ENCODE data around the gene EXOSC7.

EXOSC7 gene

DNA sequence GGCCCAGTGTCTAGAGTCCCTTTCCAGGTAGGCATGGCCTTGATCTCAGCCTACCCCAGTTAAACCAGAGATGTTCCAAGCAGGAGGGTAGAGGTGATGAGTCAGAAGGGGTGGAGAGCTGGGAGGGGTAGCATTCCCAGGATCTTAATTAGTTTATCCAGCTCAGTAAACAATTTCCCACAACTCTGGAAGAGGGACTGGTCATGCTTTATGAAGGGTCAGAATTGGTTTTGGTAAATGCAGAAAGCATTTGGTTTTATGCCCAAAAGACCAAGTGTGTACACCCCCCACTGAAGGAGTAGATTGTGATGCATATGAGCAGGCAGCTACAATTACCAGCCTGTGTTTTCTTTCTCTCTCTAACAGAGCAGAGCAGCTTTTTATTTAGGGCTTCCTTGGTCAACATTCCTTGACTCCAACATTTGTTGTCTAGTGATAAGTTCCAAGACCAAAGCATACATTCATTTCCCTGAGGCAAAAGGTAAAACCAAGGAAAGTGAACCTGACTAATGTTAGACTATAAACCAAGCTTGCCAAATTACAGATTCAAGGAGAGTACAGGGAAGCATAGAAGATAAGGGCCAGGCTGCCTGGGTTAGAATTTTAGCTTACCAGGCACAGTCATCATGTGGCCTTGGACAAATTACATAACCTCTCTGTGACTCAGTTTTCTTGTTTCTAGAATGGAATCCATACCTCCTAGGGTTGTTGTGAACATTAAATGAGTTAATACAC is 17.6 kb downstream of the EXOSC7 start:
- no peak for DNase-seq

DNA sequence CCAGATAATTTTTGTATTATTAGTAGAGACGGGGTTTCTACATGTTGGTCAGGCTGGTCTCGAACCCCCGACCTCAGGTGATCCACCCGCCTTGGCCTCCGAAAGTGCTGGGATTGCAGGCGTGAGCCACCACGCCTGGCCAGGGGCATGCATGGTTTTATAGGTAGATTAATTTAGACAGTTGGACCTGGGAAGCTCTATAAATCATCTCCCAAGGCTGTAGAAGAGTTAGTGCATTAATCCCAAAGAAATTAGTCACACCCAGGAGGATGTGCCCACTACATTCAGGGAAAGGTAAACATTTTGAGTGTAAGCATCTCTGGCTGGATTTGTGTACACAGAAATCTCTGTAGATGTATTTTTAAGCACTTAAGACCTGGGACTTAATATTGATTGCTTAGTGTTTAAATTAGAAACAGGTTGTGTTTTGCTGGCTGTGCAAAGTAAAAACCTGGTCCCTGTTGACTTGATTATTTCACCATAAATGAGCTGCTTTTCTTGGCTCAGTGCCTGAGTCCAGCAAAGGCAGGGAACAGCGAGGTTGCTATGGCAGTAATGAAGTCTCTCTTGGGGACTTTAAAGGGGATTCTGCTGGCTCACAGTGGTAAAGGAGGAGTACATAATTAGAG is 19.2 kb downstream of the EXOSC7 start:
- peak; percentile 31 for DNase-seq

GRCh38 chr3:44996556-44996969 is 20.5 kb downstream of the EXOSC7 start:
- DNase-seq: no peak

- DNase-seq: no peak
Observed at GRCh38 chr3:44999782-45000181, 23.7 kb downstream of the EXOSC7 start.

DNA sequence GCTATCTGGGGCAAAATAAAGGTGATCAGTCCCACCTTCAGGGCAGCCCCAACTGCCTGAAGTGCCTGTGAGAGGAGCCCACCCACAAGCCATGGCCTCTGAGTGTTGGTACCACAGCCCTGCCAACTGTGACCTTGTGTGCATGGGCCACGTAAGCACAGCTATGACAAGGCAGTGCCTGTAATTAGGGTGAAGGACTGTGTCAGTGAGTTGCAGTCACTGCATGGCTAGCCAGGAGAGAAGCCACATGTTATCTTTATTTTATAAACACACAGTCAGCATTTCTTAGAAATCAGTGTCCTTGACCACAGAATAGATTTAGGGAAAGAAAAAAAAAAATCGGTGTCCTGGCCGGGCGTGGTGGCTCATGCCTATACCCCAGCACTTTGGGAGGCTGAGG is 24.8 kb downstream of the EXOSC7 start:
- no peak for DNase-seq

GRCh38 chr3:45001738-45002137 is 25.7 kb downstream of the EXOSC7 start:
- no peak for DNase-seq

DNA sequence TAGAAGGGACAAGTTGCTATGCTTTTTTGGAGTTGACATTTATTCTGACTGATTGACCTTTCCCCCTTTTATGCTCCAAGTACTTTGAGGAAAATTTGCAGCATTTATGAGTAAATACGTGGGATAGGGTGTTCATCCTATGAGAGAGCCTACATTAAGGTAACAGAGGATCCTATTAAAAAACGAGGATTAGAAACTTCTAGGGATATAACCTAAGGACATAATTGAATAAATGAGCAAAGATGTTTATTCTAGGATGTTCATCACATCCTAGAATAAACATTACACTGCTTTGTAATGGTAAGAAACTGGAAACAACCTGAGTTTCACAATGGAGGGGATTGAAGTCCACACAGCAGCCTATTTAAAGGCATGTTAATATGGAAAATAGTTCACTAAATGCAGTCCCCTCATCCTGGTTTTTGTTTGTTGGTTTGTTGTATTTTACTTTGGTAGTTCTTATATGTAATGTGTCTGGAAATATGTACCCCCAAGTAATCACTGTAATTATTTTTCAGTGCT is 26.2 kb downstream of the EXOSC7 start:
- DNase-seq: no peak

- DNase-seq: no peak
Observed at GRCh38 chr3:45002720-45003119, 26.7 kb downstream of the EXOSC7 start.

DNA sequence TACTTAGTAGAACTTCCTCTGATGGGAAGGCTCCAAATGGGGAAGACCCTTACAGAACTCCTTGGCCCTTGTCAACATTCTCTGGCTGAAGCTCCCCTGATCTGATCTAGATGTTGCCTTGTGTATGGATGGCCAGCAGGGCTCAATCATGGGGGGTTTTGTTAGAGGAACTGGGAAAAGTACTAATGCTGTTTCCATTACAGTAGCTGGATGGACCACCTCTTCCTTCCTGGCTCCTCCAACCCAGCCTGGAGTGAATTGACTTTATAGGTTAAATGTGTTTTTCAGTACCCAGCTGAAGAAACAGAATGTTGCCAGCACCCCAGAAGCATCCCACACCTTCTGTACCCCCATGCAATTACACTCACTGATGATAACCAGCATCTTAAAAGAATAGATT is 27.4 kb downstream of the EXOSC7 start:
- DNase-seq: no peak

- no peak for DNase-seq
Observed at GRCh38 chr3:45003859-45004258, 27.8 kb downstream of the EXOSC7 start.

GRCh38 chr3:45007091-45007490 is 31.0 kb downstream of the EXOSC7 start:
- no peak for DNase-seq

GRCh38 chr3:45008117-45008516 is 32.1 kb downstream of the EXOSC7 start:
- DNase-seq: no peak

DNA sequence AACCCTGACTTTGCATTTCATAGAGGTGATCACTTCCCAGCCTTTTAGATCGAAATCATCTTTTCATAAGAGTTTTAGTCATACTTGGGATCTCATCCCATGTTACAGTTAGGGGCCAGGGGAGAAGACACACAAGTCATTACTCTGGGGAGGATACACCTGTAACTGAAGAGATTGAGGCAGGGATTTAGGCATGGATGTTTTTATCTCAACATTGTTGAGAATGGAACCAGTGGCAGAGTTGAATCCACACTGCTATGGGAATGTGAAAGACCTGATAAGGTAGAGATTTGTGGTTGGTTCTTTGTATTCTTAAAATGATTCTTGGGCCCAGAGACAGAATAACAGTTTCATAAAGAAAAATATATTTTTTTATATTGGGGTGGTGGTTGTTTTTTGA is 33.8 kb downstream of the EXOSC7 start:
- DNase-seq: no peak

DNA sequence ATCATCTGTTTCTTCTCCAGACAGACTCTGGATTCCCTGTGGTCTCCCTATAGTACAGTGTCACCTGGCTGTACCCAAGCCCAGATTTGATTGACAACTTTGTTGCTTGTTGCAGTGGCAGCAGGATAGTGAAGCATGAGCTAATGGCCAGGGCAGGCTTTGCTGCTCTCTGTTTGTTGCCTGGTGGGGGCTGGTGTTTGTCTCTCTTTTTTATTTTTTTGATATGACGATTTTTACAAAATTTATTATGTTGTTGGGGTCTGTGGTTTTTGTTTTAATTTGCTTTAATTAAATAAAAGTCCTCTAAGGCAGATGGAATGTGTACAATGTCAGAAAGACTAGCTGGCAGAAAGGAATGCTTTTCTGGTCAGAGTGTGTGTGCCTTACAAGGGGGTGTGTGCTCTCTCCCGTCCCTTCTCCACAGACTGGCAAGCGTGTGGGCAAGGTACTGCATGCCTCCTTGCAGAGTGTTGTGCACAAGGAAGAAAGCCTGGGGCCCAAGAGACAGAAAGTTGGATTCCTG is 34.8 kb downstream of the EXOSC7 start:
- DNase-seq: no peak

DNA sequence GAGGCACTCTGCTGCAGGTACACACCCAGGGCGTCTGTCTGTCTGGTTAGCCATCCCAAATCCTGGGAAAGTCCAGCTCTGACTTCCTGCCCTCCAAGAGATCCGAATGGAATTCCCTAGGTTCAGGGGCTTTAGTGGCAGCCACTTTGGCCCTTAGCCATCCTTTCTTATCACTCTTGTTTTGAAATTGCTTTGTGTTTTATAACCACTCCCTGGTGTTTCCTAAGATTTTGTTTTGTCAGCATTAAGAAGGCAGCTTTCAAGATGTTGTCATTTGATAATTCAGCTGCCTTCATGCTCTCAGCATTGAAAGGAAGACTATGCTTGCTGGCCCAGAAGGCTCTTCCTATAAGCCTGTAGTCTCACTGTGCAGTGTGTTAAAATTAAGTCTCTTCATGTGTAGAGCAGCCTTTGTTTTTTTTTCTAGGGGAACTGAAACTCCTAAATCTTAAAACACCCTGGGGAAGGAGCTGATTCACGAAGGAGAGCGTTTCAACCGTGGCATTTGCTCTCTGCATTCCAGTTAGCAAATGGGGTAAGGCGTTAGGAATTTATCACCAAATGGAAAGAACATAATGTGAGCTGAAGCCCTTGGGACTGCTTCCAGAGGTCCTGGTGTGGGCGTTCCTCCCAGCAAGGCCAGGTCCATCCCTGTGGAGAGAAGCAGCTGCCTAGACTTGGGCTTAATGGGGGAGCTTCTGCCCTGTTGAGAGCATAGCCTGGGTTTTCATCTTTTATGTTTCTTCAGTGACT is 35.9 kb downstream of the EXOSC7 start:
- no peak for DNase-seq

- no peak for DNase-seq
Observed at GRCh38 chr3:45012577-45012976, 36.5 kb downstream of the EXOSC7 start.

- DNase-seq: no peak
Observed at GRCh38 chr3:45016916-45017315, 40.9 kb downstream of the EXOSC7 start.

DNA sequence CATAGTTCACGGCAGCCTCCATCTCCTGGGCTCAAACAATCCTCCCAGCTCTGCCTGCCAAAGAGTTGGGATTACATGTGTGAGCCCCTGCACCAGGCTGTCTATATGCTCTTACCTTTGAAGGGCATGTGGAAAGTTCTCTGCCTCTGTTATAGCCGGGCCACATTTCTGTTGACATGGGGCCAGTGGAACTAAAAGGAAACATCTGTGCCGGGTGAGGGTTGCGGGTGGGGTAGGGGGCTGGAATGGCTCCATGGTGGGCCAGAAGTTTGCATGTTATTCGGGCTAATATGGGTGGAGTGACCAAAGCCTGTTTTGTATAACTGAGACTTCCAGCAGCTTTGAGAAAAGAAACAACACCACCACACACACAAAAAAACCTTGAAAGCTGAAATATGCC is 41.8 kb downstream of the EXOSC7 start:
- DNase-seq: no peak

- no peak for DNase-seq
Observed at GRCh38 chr3:45020534-45020933, 44.5 kb downstream of the EXOSC7 start.

- DNase-seq: no peak
Observed at GRCh38 chr3:45021524-45022297, 45.7 kb downstream of the EXOSC7 start.

- DNase-seq: no peak
Observed at GRCh38 chr3:45023675-45024074, 47.6 kb downstream of the EXOSC7 start.

DNA sequence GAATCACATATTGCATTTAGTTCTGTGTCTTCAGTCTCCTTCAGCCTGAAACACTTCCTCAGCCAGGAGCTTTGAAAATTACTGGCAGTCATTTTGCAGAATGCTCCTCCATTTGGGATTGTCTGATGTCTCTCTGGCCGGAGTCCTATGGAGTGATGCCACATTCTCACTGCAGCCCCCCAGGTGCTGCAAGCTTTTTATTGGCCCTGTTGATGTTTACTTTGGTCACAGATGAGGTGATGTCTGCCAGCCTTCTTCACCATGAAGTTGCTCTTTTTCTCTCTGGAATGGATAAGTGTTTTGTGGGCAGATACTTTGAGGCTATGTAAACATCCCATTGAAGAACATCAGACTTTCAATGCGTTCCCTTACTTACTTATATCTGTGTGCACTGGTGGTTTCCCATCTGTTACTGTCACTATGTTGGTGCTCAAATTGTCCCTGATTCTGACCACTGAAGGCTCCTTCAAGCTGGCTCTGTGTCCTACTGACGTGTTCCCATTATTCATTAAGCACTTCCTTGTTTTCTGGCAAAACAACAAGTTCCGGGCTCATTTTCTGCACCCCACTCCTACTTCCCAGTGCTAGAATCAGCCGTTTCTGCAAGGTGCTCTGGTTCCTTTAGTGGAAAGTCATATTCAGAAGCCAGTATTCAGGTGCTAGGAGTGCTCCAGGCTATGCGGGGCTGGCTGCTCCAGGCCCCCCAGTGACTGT is 48.7 kb downstream of the EXOSC7 start:
- DNase-seq: no peak

Data from DMS79 (cell line).